Measurements from ENCODE around the gene CPA4.

DNA sequence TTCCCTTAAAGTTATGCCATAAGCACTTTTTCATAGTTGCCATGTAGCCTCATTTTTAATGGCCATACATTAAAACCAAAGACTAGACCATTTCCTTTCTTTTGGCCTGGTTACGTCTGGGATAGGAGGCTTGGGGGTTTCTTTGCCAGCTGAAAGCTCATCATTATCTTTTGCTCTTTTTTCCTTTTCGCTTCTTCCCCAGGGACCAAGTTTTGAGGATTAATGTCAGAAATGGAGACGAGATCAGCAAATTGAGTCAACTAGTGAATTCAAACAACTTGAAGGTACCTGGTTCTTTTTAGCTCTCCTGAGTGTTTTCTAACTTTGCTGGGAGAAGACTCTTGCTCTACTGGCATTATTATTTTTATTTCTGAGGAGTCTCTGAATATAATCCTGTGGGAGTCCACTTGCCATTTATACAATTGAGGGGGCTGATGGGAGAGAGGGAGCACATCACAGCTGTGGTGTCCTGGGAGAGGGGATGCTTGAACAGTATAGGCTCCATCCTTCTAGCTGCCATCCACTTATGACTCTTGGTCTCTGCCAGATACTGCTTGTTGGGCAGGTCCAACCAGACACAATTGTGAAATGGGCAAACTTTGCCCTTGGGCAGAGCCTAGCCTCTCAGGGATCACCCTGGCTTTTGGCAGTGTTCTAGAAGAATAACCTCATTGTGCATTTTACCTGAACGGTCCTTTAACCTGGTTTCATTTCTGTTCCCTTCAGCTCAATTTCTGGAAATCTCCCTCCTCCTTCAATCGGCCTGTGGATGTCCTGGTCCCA lies 5.8 kb downstream of the CPA4 start:
- no peak for TF ChIP-seq POLR2A (IDR thresholded peaks at IDR 0.05)
- TF ChIP-seq, protein P1, sequence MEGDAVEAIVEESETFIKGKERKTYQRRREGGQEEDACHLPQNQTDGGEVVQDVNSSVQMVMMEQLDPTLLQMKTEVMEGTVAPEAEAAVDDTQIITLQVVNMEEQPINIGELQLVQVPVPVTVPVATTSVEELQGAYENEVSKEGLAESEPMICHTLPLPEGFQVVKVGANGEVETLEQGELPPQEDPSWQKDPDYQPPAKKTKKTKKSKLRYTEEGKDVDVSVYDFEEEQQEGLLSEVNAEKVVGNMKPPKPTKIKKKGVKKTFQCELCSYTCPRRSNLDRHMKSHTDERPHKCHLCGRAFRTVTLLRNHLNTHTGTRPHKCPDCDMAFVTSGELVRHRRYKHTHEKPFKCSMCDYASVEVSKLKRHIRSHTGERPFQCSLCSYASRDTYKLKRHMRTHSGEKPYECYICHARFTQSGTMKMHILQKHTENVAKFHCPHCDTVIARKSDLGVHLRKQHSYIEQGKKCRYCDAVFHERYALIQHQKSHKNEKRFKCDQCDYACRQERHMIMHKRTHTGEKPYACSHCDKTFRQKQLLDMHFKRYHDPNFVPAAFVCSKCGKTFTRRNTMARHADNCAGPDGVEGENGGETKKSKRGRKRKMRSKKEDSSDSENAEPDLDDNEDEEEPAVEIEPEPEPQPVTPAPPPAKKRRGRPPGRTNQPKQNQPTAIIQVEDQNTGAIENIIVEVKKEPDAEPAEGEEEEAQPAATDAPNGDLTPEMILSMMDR (IDR thresholded peaks at IDR 0.05), result no peak
